ENCODE data around the gene CDH23.

DNA sequence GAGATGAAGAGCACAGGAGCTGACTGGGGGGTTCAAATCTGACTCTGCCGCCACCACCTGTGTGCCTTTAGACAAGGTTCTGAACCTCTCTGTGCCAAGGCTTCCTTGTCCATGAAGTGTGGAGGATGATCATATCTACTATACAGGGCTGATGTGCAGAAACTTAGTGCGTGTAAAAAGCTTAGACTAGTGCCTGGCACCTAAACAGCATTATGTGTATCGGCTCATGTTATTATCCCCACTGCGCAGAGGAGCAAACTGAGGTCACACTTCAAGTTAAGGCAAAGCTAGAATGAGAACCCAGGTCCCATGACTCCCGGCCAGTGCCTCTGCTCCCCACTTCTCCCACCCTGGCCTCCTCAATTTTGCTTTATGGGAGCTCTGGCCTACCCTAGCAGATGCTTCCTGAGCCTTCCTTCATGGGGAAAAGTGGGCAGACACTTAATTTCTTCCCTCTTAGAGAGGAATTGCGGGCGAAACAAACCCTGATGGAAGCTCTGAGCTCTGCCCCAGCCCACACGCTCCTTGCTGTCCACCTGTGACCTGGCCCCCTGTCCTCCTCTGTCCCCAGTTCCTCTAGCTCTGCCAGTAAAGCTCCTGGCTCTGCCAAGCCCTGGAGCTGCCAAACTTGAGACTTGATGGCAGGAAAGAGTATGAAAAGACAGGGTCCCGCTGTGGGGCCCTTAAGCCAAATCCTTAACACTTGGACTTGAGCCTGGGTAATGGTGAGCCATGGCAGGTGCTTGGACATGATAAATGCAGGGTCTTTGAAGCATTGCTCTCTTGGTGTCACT lies 71.0 kb downstream of the CDH23 start:
- TF ChIP-seq, protein P1, sequence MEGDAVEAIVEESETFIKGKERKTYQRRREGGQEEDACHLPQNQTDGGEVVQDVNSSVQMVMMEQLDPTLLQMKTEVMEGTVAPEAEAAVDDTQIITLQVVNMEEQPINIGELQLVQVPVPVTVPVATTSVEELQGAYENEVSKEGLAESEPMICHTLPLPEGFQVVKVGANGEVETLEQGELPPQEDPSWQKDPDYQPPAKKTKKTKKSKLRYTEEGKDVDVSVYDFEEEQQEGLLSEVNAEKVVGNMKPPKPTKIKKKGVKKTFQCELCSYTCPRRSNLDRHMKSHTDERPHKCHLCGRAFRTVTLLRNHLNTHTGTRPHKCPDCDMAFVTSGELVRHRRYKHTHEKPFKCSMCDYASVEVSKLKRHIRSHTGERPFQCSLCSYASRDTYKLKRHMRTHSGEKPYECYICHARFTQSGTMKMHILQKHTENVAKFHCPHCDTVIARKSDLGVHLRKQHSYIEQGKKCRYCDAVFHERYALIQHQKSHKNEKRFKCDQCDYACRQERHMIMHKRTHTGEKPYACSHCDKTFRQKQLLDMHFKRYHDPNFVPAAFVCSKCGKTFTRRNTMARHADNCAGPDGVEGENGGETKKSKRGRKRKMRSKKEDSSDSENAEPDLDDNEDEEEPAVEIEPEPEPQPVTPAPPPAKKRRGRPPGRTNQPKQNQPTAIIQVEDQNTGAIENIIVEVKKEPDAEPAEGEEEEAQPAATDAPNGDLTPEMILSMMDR (IDR thresholded peaks at IDR 0.05): no peak
- no peak for TF ChIP-seq POLR2AphosphoS5 (IDR thresholded peaks at IDR 0.05)
- no peak for TF ChIP-seq POLR2A (IDR thresholded peaks at IDR 0.05)
- TF ChIP-seq EP300 (IDR thresholded peaks at IDR 0.05; ENCODE audit: low read depth): no peak

Data from transverse colon (tissue), 4 donors.